Body of pancreas (tissue), 4 donors: ENCODE measurements around the gene DGKD.

Experiments used
- POLR2A ChIP-seq, 3 donors: fragments of 450-650 bp; IDR thresholded peaks; one replicate each; pipeline ENCODE4 v1.6.1; 2016; ENCODE audit warnings: antibody characterized with exemption in 3 of 3, mild to moderate bottlenecking in 2 of 3
- TF ChIP-seq, protein P1 (sequence below), 7 experiments: fragments of 450-650 bp in 4 of 7; fragments of 200-600 bp in 3 of 7; sonication (generic) in 3 of 7; IDR thresholded peaks; one replicate each; pipeline ENCODE4 v1.5.1; 2016 to 2019; ENCODE audit warnings: antibody characterized with exemption in 7 of 7

DNA sequence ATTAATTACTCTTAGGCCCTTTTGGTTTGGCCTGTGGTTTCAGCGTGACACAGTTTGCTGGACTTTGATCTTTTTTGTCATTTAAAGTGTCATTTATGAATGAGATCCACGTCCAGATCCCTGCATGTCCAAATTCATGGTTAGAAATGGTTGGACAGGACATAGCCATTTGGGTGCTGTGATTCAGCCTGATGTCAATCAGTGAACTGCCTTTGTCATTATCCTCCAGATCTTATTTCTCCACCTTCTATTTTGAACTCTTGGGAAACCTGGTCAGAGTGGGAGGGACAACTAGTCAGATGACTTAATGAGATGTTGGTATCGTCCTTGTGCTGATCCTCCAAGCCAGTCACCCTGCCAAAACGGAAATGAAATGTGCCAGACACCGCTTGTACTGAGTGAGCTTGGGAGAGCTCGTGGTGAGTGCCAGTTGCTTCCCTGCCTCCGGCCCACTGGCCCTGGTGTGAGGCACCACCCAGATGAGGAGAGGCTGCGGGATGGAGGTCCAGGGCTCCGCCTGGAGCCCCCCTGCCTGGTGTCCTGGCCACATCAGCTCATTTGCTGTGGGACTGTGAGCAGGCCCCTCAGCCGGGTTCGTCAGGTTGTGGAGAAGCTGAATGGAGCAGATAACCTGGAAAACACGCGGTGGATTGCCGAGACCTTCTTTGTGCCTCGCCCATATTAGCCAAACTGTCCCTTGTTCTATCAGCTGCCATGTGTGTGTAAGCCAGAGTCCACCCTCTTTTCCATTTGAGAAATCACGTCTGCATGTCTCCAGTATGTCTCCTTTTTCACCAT is 70.1 kb downstream of the DGKD start:
- TF ChIP-seq, protein P1, sequence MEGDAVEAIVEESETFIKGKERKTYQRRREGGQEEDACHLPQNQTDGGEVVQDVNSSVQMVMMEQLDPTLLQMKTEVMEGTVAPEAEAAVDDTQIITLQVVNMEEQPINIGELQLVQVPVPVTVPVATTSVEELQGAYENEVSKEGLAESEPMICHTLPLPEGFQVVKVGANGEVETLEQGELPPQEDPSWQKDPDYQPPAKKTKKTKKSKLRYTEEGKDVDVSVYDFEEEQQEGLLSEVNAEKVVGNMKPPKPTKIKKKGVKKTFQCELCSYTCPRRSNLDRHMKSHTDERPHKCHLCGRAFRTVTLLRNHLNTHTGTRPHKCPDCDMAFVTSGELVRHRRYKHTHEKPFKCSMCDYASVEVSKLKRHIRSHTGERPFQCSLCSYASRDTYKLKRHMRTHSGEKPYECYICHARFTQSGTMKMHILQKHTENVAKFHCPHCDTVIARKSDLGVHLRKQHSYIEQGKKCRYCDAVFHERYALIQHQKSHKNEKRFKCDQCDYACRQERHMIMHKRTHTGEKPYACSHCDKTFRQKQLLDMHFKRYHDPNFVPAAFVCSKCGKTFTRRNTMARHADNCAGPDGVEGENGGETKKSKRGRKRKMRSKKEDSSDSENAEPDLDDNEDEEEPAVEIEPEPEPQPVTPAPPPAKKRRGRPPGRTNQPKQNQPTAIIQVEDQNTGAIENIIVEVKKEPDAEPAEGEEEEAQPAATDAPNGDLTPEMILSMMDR (IDR thresholded peaks at IDR 0.05) = no peak
- TF ChIP-seq POLR2A (IDR thresholded peaks at IDR 0.05) = no peak
